ENCODE results near the gene OBSL1.

GRCh38 chr2:219547621-219548020, 23.7 kb downstream of the OBSL1 start:
- TF ChIP-seq POLR2A (IDR thresholded peaks at IDR 0.05; ENCODE audit: low read depth, low read length) (no peak), FOS (IDR thresholded peaks at IDR 0.05; ENCODE audit: low read depth, low read length) (no peak), CEBPB (IDR thresholded peaks at IDR 0.05; ENCODE audit: low read depth, low read length) (no peak), SMC3 (IDR thresholded peaks at IDR 0.05; ENCODE audit: low read depth, low read length) (no peak), MXI1 (IDR thresholded peaks at IDR 0.05; ENCODE audit: borderline replicate concordance, low read depth, low read length) (no peak), RFX5 (IDR thresholded peaks at IDR 0.05; ENCODE audit: low read depth, low read length) (no peak), RAD21 (IDR thresholded peaks at IDR 0.05; ENCODE audit: low read length) (no peak), MAFK (IDR thresholded peaks at IDR 0.05; ENCODE audit: low read depth, low read length) (no peak), MAZ (IDR thresholded peaks at IDR 0.05; ENCODE audit: borderline replicate concordance, low read depth, low read length) (no peak)
- TF ChIP-seq, protein P1, sequence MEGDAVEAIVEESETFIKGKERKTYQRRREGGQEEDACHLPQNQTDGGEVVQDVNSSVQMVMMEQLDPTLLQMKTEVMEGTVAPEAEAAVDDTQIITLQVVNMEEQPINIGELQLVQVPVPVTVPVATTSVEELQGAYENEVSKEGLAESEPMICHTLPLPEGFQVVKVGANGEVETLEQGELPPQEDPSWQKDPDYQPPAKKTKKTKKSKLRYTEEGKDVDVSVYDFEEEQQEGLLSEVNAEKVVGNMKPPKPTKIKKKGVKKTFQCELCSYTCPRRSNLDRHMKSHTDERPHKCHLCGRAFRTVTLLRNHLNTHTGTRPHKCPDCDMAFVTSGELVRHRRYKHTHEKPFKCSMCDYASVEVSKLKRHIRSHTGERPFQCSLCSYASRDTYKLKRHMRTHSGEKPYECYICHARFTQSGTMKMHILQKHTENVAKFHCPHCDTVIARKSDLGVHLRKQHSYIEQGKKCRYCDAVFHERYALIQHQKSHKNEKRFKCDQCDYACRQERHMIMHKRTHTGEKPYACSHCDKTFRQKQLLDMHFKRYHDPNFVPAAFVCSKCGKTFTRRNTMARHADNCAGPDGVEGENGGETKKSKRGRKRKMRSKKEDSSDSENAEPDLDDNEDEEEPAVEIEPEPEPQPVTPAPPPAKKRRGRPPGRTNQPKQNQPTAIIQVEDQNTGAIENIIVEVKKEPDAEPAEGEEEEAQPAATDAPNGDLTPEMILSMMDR (conservative IDR thresholded peaks at IDR 0.05; ENCODE audit: low read depth, low read length): no peak
- TF ChIP-seq, protein P2, sequence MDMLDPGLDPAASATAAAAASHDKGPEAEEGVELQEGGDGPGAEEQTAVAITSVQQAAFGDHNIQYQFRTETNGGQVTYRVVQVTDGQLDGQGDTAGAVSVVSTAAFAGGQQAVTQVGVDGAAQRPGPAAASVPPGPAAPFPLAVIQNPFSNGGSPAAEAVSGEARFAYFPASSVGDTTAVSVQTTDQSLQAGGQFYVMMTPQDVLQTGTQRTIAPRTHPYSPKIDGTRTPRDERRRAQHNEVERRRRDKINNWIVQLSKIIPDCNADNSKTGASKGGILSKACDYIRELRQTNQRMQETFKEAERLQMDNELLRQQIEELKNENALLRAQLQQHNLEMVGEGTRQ (IDR thresholded peaks at IDR 0.05; ENCODE audit: low read depth, low read length): no peak
